Astrocyte of the spinal cord (primary cell): Measurements from ENCODE around the gene P2RY13.

Experiments
- DNase-seq: peaks from one replicate; pipeline ENCODE4 v3.0.0; 2011; ENCODE audit warnings: low read depth, low spot score
- H3K4me3 ChIP-seq: 2 replicates; pipeline ENCODE4 v1.5.1; 2011; ENCODE audit warnings: low read depth, mild to moderate bottlenecking, low read length, moderate library complexity
- in situ Hi-C: cut with HindIII; loops from 2 replicates; pipeline ENCODE4 v1.10.0; 2017; ENCODE audit warnings: low sequenced_read_pairs
- TF ChIP-seq, protein P1 (sequence below): IDR thresholded peaks from 2 replicates; pipeline ENCODE4 v1.5.1; 2012; ENCODE audit warnings: low read depth, mild to moderate bottlenecking, low read length, inconsistent platforms

The P2RY13 gene

GRCh38 chr3:151305060-151305774 lies 24.1 kb downstream of the P2RY13 start:
- in situ Hi-C loops = no loop called here
- DNase-seq = peak; percentile 98
- TF ChIP-seq, protein P1, sequence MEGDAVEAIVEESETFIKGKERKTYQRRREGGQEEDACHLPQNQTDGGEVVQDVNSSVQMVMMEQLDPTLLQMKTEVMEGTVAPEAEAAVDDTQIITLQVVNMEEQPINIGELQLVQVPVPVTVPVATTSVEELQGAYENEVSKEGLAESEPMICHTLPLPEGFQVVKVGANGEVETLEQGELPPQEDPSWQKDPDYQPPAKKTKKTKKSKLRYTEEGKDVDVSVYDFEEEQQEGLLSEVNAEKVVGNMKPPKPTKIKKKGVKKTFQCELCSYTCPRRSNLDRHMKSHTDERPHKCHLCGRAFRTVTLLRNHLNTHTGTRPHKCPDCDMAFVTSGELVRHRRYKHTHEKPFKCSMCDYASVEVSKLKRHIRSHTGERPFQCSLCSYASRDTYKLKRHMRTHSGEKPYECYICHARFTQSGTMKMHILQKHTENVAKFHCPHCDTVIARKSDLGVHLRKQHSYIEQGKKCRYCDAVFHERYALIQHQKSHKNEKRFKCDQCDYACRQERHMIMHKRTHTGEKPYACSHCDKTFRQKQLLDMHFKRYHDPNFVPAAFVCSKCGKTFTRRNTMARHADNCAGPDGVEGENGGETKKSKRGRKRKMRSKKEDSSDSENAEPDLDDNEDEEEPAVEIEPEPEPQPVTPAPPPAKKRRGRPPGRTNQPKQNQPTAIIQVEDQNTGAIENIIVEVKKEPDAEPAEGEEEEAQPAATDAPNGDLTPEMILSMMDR = no peak
- peak overlapping the region; percentile 8 for H3K4me3 ChIP-seq

GRCh38 chr3:151303751-151304150 lies 25.6 kb downstream of the P2RY13 start:
- TF ChIP-seq, protein P1 = no peak
- DNase-seq = no peak
- in situ Hi-C loops = no loop called here

GRCh38 chr3:151301787-151302186 lies 27.6 kb downstream of the P2RY13 start:
- in situ Hi-C loops = no loop called here
- TF ChIP-seq, protein P1 = no peak
- H3K4me3 ChIP-seq = no peak overlapping the region
- DNase-seq = peak; percentile 81

More at GRCh38 chr3:151303751-151304150, 25.6 kb downstream of the P2RY13 start:
- no peak overlapping the region for H3K4me3 ChIP-seq

DNA sequence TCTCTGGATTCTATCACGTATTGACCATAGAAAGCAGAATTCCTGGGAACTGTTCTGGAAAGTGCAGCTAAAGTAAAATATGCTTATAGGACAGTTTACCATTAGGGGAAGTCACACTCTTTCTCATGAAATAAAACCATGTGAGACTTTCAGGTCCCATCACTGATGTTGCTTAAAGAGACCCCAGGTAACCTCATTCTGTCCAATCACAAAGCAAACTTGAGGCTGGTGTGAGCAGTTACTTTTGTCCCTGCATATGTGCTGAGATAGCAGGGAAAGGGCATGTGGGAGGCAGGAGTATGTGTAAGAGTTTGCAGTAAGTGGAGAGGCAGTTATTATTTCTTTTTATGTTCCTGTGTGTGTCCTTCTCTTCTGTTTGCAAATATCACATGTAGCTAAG lies 28.8 kb downstream of the P2RY13 start:
- TF ChIP-seq, protein P1 = no peak
- in situ Hi-C loops = no loop called here
- H3K4me3 ChIP-seq = no peak overlapping the region
- DNase-seq = no peak

- no peak for DNase-seq
- H3K4me3 ChIP-seq = no peak overlapping the region
- in situ Hi-C loops = no loop called here
- TF ChIP-seq, protein P1 = no peak
These were observed 30.3 kb downstream of the P2RY13 start for GRCh38 chr3:151299006-151299405.

- DNase-seq = no peak
- in situ Hi-C loops = no loop called here
- H3K4me3 ChIP-seq = no peak overlapping the region
- TF ChIP-seq, protein P1 = no peak
These were observed 31.9 kb downstream of the P2RY13 start for GRCh38 chr3:151297429-151297828.
